HCT116 (cell line): ENCODE results near the gene TMEM204. TPM values are rescaled to one million over a fixed set of nuclear protein-coding genes. Genes with fewer than 3 reads are reported as not detected.

ENCODE experiments used
- ATAC-seq: fragments of 200-7000 bp; cut with Tn5 transposase; 2 replicates; pipeline ENCODE4 v1.9.1; 2020; ENCODE audit warnings: mild to moderate bottlenecking, moderate library complexity
- BruUV-seq: library from RNA; stranded (reverse); fragments of 400-500 nt; replicated peaks from 2 replicates; lab custom pipeline; 2021; lab: Mats Ljungman, UMichigan
- CTCF ChIA-PET: fragments of 300-600 bp; sonication (Branson Sonifier 250); formaldehyde crosslinking; loops from one replicate; lab custom pipeline; 2021; ENCODE audit warnings: antibody characterized with exemption; lab: Charles Lee
- POLR2A ChIA-PET: fragments of 300-600, 350-600 bp; sonication (Branson Sonifier 250); formaldehyde crosslinking; loops from one replicate; lab custom pipeline; 2021; ENCODE audit warnings: antibody characterized with exemption; lab: Charles Lee
- RAD21 ChIA-PET, 2 experiments: fragments of 300-600 bp; sonication (Branson Sonifier 250); formaldehyde crosslinking; loops; one replicate each; lab custom pipeline; 2023; ENCODE audit warnings: low total read pairs in 2 of 2; ENCODE audit not compliant: uncharacterized antibody in 2 of 2, unreplicated experiment in 2 of 2, low non-redundant PET in 1 of 2; lab: Charles Lee
- DNase-seq: peaks from one replicate; pipeline ENCODE4 v3.0.0-alpha.2; 2010; ENCODE audit warnings: low read depth, low spot score
- H2AFZ ChIP-seq: fragments of 200-600 bp; shearing (Covaris generic), sonication (generic); 2 replicates; pipeline ENCODE4 v1.6.1; 2017; ENCODE audit warnings: low read depth, mixed run types, mixed read lengths, antibody characterized with exemption, low read length; ENCODE audit not compliant: poor library complexity, severe bottlenecking
- H3K27ac ChIP-seq: 2 replicates; pipeline ENCODE4 v1.5.1; 2012; ENCODE audit warnings: low read depth, low read length
- H3K27me3 ChIP-seq: fragments of 200-600 bp; sonication (generic); 2 replicates; pipeline ENCODE4 v1.6.1; 2016; ENCODE audit warnings: mixed run types, low read length, mixed read lengths; ENCODE audit not compliant: insufficient read depth
- H3K36me3 ChIP-seq, 2 experiments: fragments of 200-500 bp in 1 of 2; fragments of 200-600 bp in 1 of 2; sonication (Bioruptor generic) in 1 of 2; sonication (generic) in 1 of 2; 2 replicates each; pipeline versions ENCODE4 v1.5.1 to v1.6.1; 2014 to 2016; ENCODE audit warnings: low read length in 2 of 2, inconsistent platforms in 1 of 2, mixed read lengths in 1 of 2, mixed run types in 1 of 2; ENCODE audit not compliant: insufficient read depth in 2 of 2, control insufficient read depth in 1 of 2
- H3K4me1 ChIP-seq, 2 experiments: fragments of 200-600 bp in 1 of 2; sonication (generic) in 1 of 2; 2 replicates each; pipeline versions ENCODE4 v1.5.1 to v1.6.1; 2012 to 2017; ENCODE audit warnings: low read length in 2 of 2, inconsistent platforms in 1 of 2, mild to moderate bottlenecking in 1 of 2, mixed read lengths in 1 of 2, mixed run types in 1 of 2, moderate library complexity in 1 of 2; ENCODE audit not compliant: insufficient read depth in 2 of 2, control insufficient read depth in 1 of 2
- H3K4me2 ChIP-seq: fragments of 200-600 bp; sonication (generic); 2 replicates; pipeline ENCODE4 v1.6.1; 2017; ENCODE audit warnings: mixed run types, low read length, mixed read lengths
- H3K4me3 ChIP-seq, 2 experiments: fragments of 200-600 bp in 1 of 2; sonication (generic) in 1 of 2; replicated peaks in 1 of 2; 2 replicates each; pipeline ENCODE4 v1.5.1; 2011 to 2016; ENCODE audit warnings: low read length in 2 of 2, control low read depth in 1 of 2, low read depth in 1 of 2, mild to moderate bottlenecking in 1 of 2, mixed read lengths in 1 of 2, mixed run types in 1 of 2
- H3K79me2 ChIP-seq: fragments of 200-600 bp; sonication (generic); 2 replicates; pipeline ENCODE4 v1.6.1; 2017; ENCODE audit warnings: mild to moderate bottlenecking, mixed run types, low read length, moderate library complexity, mixed read lengths; ENCODE audit not compliant: insufficient read depth
- H3K9ac ChIP-seq: fragments of 200-600 bp; sonication (generic); 2 replicates; pipeline ENCODE4 v1.6.1; 2016; ENCODE audit warnings: low read length, mixed read lengths
- H3K9me2 ChIP-seq: fragments of 200-600 bp; sonication (generic), shearing (Covaris generic); 2 replicates; pipeline ENCODE4 v1.6.1; 2017; ENCODE audit warnings: mixed run types, mild to moderate bottlenecking, moderate library complexity; ENCODE audit not compliant: insufficient read depth
- H3K9me3 ChIP-seq, 2 experiments: fragments of 200-500 bp in 1 of 2; fragments of 200-600 bp in 1 of 2; sonication (Bioruptor generic) in 1 of 2; sonication (generic) in 1 of 2; 2 replicates each; pipeline ENCODE4 v1.6.1; 2014 to 2017; ENCODE audit warnings: low read length in 2 of 2, mixed read lengths in 2 of 2, inconsistent platforms in 1 of 2, low read depth in 1 of 2, mild to moderate bottlenecking in 1 of 2, mixed run types in 1 of 2, moderate library complexity in 1 of 2; ENCODE audit not compliant: control insufficient read depth in 1 of 2, insufficient read depth in 1 of 2
- H4K20me1 ChIP-seq: fragments of 200-600 bp; sonication (generic), shearing (Covaris generic); 2 replicates; pipeline ENCODE4 v1.6.1; 2017; ENCODE audit warnings: mixed run types, mild to moderate bottlenecking, moderate library complexity; ENCODE audit not compliant: insufficient read depth
- ELF1 ChIP-seq: IDR thresholded peaks from 2 replicates; pipeline ENCODE4 v1.6.1; 2012; ENCODE audit warnings: low read depth, borderline replicate concordance
- EZH2 ChIP-seq: fragments of 200-600 bp; sonication (generic); IDR thresholded peaks from 2 replicates; pipeline ENCODE4 v1.6.1; 2017; ENCODE audit warnings: antibody characterized with exemption, mixed run types
- EZH2phosphoT487 ChIP-seq: fragments of 200-600 bp; IDR thresholded peaks from 2 replicates; pipeline ENCODE4 v1.6.1; 2018; ENCODE audit warnings: antibody characterized with exemption, borderline replicate concordance
- FOSL1 ChIP-seq: IDR thresholded peaks from 2 replicates; pipeline ENCODE4 v1.6.1; 2012; ENCODE audit warnings: low read depth
- POLR2A ChIP-seq: IDR thresholded peaks from 2 replicates; pipeline ENCODE4 v1.7.0; 2011; ENCODE audit warnings: borderline replicate concordance; ENCODE audit not compliant: insufficient read depth, insufficient read length; ENCODE audit errors: extremely low read depth
- POLR2AphosphoS5 ChIP-seq: IDR thresholded peaks from 2 replicates; pipeline ENCODE4 v1.6.1; 2011; ENCODE audit warnings: mild to moderate bottlenecking, low read depth, low read length, moderate library complexity
- RAD21 ChIP-seq: IDR thresholded peaks from 2 replicates; pipeline ENCODE4 v1.6.1; 2012; ENCODE audit warnings: low read depth, mild to moderate bottlenecking
- SIN3A ChIP-seq: IDR thresholded peaks from 2 replicates; pipeline ENCODE4 v1.6.1; 2012; ENCODE audit warnings: low read depth
- SP1 ChIP-seq: IDR thresholded peaks from 2 replicates; pipeline ENCODE4 v1.6.1; 2012; ENCODE audit warnings: low read depth
- SRF ChIP-seq: IDR thresholded peaks from 2 replicates; pipeline ENCODE4 v1.6.1; 2012; ENCODE audit warnings: low read depth
- ZFX ChIP-seq: fragments of 450-650 bp; IDR thresholded peaks from 2 replicates; pipeline ENCODE4 v1.6.1; 2017
- ZNF274 ChIP-seq: fragments of 200-500 bp; sonication (Bioruptor generic); IDR thresholded peaks from 2 replicates; pipeline ENCODE4 v1.6.1; 2014; ENCODE audit warnings: mild to moderate bottlenecking, low read depth, low read length, inconsistent platforms
- intact Hi-C: fragments of 100-400 bp; cut with micrococcal nuclease; formaldehyde crosslinking; loops from 2 replicates; pipeline ENCODE4 v1.10.0; 2022
- total RNA-seq: library from RNA; stranded (reverse); gene quantifications from one replicate; pipeline ENCODE4 v1.2.1, GENCODE V29; 2021; ENCODE audit not compliant: unreplicated experiment
- TF ChIP-seq, protein P1 (sequence below): IDR thresholded peaks from 2 replicates; pipeline ENCODE4 v1.6.1; 2011; ENCODE audit warnings: mild to moderate bottlenecking, low read length, moderate library complexity; ENCODE audit not compliant: insufficient replicate concordance; ENCODE audit errors: extremely low read depth
- TF ChIP-seq, protein P2 (sequence below): IDR thresholded peaks from 2 replicates; pipeline ENCODE4 v1.6.1; 2012
- TF ChIP-seq, protein P3 (sequence below): IDR thresholded peaks from 2 replicates; pipeline ENCODE4 v1.6.1; 2012

The TMEM204 gene
- total RNA-seq, 1 experiment from 2014 or later: 0.22 TPM

- Histone ChIP-seq H3K4me1 (no peaks in the 10 kb centered on the region), H3K9me3 (no peaks in the 10 kb centered on the region), H4K20me1 (no peaks in the 10 kb centered on the region), H2AFZ (no peak overlapping the region), H3K36me3 (no peaks in the 10 kb centered on the region), H3K4me3 (no peak overlapping the region), H3K9ac (no peak overlapping the region), H3K79me2 (no peaks in the 10 kb centered on the region), H3K4me2 (no peak overlapping the region), H3K27me3 (no peaks in the 10 kb centered on the region), H3K27ac (no peak overlapping the region), H3K9me2 (no peaks in the 10 kb centered on the region)
- RAD21 ChIA-PET: no interaction called here
- ATAC-seq (no peak), DNase-seq (no peak)
- POLR2A ChIA-PET: no interaction called here
- CTCF ChIA-PET: no interaction called here
- TF ChIP-seq EZH2: no peak
- TF ChIP-seq SP1: no peak
- TF ChIP-seq SIN3A: no peak
- no peak for TF ChIP-seq ZNF274
- TF ChIP-seq, protein P1, sequence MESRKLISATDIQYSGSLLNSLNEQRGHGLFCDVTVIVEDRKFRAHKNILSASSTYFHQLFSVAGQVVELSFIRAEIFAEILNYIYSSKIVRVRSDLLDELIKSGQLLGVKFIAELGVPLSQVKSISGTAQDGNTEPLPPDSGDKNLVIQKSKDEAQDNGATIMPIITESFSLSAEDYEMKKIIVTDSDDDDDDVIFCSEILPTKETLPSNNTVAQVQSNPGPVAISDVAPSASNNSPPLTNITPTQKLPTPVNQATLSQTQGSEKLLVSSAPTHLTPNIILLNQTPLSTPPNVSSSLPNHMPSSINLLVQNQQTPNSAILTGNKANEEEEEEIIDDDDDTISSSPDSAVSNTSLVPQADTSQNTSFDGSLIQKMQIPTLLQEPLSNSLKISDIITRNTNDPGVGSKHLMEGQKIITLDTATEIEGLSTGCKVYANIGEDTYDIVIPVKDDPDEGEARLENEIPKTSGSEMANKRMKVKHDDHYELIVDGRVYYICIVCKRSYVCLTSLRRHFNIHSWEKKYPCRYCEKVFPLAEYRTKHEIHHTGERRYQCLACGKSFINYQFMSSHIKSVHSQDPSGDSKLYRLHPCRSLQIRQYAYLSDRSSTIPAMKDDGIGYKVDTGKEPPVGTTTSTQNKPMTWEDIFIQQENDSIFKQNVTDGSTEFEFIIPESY: no peak
- no peak for TF ChIP-seq EZH2phosphoT487
- no peak for TF ChIP-seq POLR2AphosphoS5
- TF ChIP-seq SRF: no peak
- no peak for TF ChIP-seq ELF1
- intact Hi-C loops: no loop called here
- no TSS peak for BruUV-seq
Observed at GRCh38 chr16:1573301-1573700, 39.8 kb downstream of the TMEM204 start.

DNA sequence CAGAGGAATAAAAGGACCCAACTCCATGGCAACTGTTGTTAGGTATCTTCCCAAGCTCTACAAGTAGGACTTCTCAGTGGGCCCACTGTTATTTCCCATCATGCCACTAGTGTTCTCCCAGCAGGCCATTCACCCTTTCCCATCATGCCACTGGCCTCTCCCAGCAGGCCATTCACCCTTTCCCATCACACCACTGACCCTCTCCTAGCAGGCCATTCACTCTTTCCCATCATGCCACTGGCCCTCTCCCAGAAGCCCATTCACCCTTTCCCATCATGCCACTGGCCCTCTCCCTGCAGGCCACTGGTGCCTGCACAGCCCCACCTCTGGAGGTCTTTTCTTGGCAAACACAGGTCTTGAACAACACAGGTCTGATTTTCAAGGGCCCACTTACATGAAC, 42.1 kb downstream of the TMEM204 start:
- intact Hi-C loops: no loop called here
- ChIA-PET POLR2A (no interaction called here), RAD21 (no interaction called here), CTCF (no interaction called here)
- no peak overlapping the region for H3K4me2 ChIP-seq
- no peaks in the 10 kb centered on the region for H3K4me1 ChIP-seq
- ATAC-seq (peak; percentile 60), DNase-seq (no peak)
- H3K9me3 ChIP-seq: no peaks in the 10 kb centered on the region
- no peaks in the 10 kb centered on the region for H3K79me2 ChIP-seq
- H3K27me3 ChIP-seq: no peaks in the 10 kb centered on the region
- no peak overlapping the region for H3K4me3 ChIP-seq
- no peak overlapping the region for H3K9ac ChIP-seq
- H4K20me1 ChIP-seq: no peaks in the 10 kb centered on the region
- no peak overlapping the region for H3K27ac ChIP-seq
- TF ChIP-seq, protein P2, sequence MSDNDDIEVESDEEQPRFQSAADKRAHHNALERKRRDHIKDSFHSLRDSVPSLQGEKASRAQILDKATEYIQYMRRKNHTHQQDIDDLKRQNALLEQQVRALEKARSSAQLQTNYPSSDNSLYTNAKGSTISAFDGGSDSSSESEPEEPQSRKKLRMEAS: no peak
- TF ChIP-seq ZNF274: no peak
- no peak for TF ChIP-seq SIN3A
- no peak for TF ChIP-seq POLR2AphosphoS5
- TF ChIP-seq EZH2phosphoT487: no peak
- TF ChIP-seq, protein P3, sequence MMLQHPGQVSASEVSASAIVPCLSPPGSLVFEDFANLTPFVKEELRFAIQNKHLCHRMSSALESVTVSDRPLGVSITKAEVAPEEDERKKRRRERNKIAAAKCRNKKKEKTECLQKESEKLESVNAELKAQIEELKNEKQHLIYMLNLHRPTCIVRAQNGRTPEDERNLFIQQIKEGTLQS: no peak
- TF ChIP-seq ZFX: no peak
- no peak for TF ChIP-seq EZH2
- TF ChIP-seq ELF1: no peak
- TF ChIP-seq RAD21: no peak
- TF ChIP-seq POLR2A: no peak
- TF ChIP-seq FOSL1: no peak
- no peaks in the 10 kb centered on the region for H3K9me2 ChIP-seq
- H3K36me3 ChIP-seq: peaks cover 0 to 5% of the 10 kb centered on the region in 2 experiments; a peak in 1 of 4 replicates
- H2AFZ ChIP-seq: no peak overlapping the region
- BruUV-seq: no TSS peak
